Panc1 (cell line): Measurements from ENCODE around the gene CLIP1. TPM values are rescaled to one million over a fixed set of nuclear protein-coding genes. Genes with fewer than 3 reads are reported as not detected.
"Not testable (repeated sequence)": the region's sequence is repeated elsewhere in the genome, so short reads cannot be mapped to it uniquely, and the experiment has no call there.

Experiments used
- ATAC-seq: fragments of 200-7000 bp; cut with Tn5 transposase; 2 replicates; pipeline ENCODE4 v1.9.1; 2020; ENCODE audit warnings: mild to moderate bottlenecking, moderate library complexity
- BruUV-seq: library from RNA; stranded (reverse); fragments of 400-500 nt; replicated peaks from 2 replicates; lab custom pipeline; 2021; lab: Mats Ljungman, UMichigan
- CTCF ChIA-PET: fragments of 300-600 bp; sonication (Branson Sonifier 250); formaldehyde crosslinking; loops from one replicate; lab custom pipeline; 2022; ENCODE audit warnings: antibody characterized with exemption; lab: Charles Lee
- POLR2A ChIA-PET: fragments of 300-600 bp; sonication (Branson Sonifier 250); formaldehyde crosslinking; loops from one replicate; lab custom pipeline; 2022; ENCODE audit warnings: antibody characterized with exemption; lab: Charles Lee
- DNase-seq: peaks from one replicate; pipeline ENCODE4 v3.0.0-alpha.2; 2010; ENCODE audit warnings: low read depth, low spot score
- H3K27ac ChIP-seq: 2 replicates; pipeline ENCODE4 v1.5.1; 2011; ENCODE audit warnings: mild to moderate bottlenecking, low read length, inconsistent platforms
- H3K27me3 ChIP-seq: fragments of 200-500 bp; sonication (Bioruptor generic); 2 replicates; pipeline ENCODE4 v1.6.0; 2014; ENCODE audit warnings: low read length, inconsistent platforms; ENCODE audit not compliant: control insufficient read depth, insufficient read depth
- H3K36me3 ChIP-seq: fragments of 200-500 bp; sonication (Bioruptor generic); 2 replicates; pipeline ENCODE4 v1.5.1; 2014; ENCODE audit warnings: inconsistent platforms, mild to moderate bottlenecking, low read length, moderate library complexity; ENCODE audit not compliant: control insufficient read depth, insufficient read depth
- H3K4me1 ChIP-seq: 2 replicates; pipeline ENCODE4 v1.5.1; 2011; ENCODE audit warnings: inconsistent platforms, mild to moderate bottlenecking, low read length, moderate library complexity; ENCODE audit not compliant: control insufficient read depth, insufficient read depth
- H3K4me3 ChIP-seq, 2 experiments: 2 replicates each; pipeline ENCODE4 v1.5.1; 2011 to 2012; ENCODE audit warnings: low read depth in 2 of 2, low read length in 2 of 2, mild to moderate bottlenecking in 2 of 2, inconsistent platforms in 1 of 2, moderate library complexity in 1 of 2
- H3K9me3 ChIP-seq: fragments of 200-500 bp; sonication (Bioruptor generic); 2 replicates; pipeline ENCODE4 v1.5.1; 2014; ENCODE audit warnings: low read depth, mild to moderate bottlenecking, inconsistent platforms, low read length, moderate library complexity; ENCODE audit not compliant: control insufficient read depth, insufficient read depth
- CTCF ChIP-seq: fragments of 450-650 bp; IDR thresholded peaks from 2 replicates; pipeline ENCODE4 v1.5.1; 2017; ENCODE audit warnings: mild to moderate bottlenecking
- POLR2AphosphoS5 ChIP-seq: IDR thresholded peaks from 2 replicates; pipeline ENCODE4 v1.6.1; 2012; ENCODE audit warnings: mild to moderate bottlenecking, low read depth, low read length, moderate library complexity
- REST ChIP-seq, 2 experiments: IDR thresholded peaks; 2 replicates each; pipeline ENCODE4 v1.6.1; 2011 to 2012; ENCODE audit warnings: low read depth in 2 of 2, control low read depth in 1 of 2, low read length in 1 of 2, mild to moderate bottlenecking in 1 of 2, moderate library complexity in 1 of 2; ENCODE audit not compliant: insufficient read depth in 1 of 2
- SIN3A ChIP-seq: IDR thresholded peaks from 2 replicates; pipeline ENCODE4 v1.6.1; 2012; ENCODE audit warnings: low read depth, mild to moderate bottlenecking, low read length, moderate library complexity, borderline replicate concordance; ENCODE audit not compliant: insufficient read depth
- TCF7L2 ChIP-seq: IDR thresholded peaks from 2 replicates; pipeline ENCODE4 v1.6.1; 2011; ENCODE audit warnings: mild to moderate bottlenecking, low read depth, low read length, inconsistent platforms
- in situ Hi-C: cut with HindIII; loops from 2 replicates; pipeline ENCODE4 v1.10.0; 2016; ENCODE audit warnings: low sequenced_read_pairs, low pct_unique_long_range_greater_than_20kb
- intact Hi-C: fragments of 100-400 bp; cut with micrococcal nuclease; formaldehyde crosslinking; loops from one replicate; pipeline ENCODE4 v1.10.0; 2022; ENCODE audit not compliant: unreplicated experiment
- total RNA-seq: library from RNA; stranded (reverse); gene quantifications from one replicate; pipeline ENCODE4 v1.2.1, GENCODE V29; 2021; ENCODE audit not compliant: unreplicated experiment

Gene CLIP1
- total RNA-seq, 1 experiment from 2014 or later = 117 TPM

DNA sequence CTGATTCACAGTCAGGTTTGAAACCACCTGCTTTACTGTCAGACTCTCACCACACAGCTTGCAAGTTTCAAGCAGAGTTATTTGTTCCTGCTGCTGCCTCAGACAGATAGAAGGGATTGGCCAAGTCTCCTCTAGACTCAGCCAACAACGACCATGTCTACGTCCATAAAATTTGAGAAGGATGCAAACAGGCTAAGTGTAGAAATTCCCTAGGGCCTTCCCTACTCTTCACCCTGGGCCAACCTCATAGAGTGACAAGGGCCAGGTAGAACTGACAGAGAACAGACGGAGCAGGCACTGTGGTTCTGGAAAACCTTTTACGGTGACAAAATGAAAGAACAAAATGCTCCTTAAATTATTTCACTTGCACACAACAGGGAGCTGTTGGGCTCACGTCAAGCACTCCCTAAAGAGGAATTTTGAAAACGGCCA, 39.5 kb downstream of the CLIP1 start:
- POLR2A ChIA-PET = no interaction called here
- intact Hi-C loops (no loop called here), in situ Hi-C loops (no loop called here)
- Histone ChIP-seq H3K27me3 (no peaks in the 10 kb centered on the region), H3K36me3 (no peaks in the 10 kb centered on the region), H3K9me3 (no peaks in the 10 kb centered on the region), H3K4me3 (no peak overlapping the region), H3K27ac (no peak overlapping the region), H3K4me1 (no peaks in the 10 kb centered on the region)
- BruUV-seq = no TSS peak
- CTCF ChIA-PET = no interaction called here
- DNase-seq = no peak
- ATAC-seq = no peak
- TF ChIP-seq TCF7L2 (no peak), SIN3A (no peak), REST (IDR thresholded peaks at IDR 0.05; ENCODE audit: insufficient read depth in 1 of 2, low read depth in 2 of 2, low read length in 1 of 2) (no peak), POLR2AphosphoS5 (no peak), CTCF (no peak)

DNA sequence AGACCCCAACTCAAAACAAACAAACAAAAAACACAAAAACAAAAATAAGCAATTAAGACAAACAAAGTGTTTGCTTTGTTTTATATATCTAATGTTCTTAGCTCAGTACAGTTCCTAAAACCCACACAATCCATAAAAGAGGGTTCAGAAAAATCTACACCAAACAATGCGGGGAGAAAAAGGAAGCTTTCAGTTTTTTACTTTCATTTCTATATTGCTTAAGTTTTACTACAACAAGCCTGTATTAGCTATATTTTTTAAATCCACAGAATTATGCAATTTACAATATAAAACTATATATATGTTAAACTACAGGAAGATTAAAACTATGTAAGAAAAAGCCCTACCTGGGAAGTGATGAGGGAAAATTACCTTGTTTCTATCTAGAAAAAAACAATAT, 41.4 kb downstream of the CLIP1 start:
- CTCF ChIA-PET = no interaction called here
- no peaks in the 10 kb centered on the region for H3K4me1 ChIP-seq
- H3K9me3 ChIP-seq = no peaks in the 10 kb centered on the region
- no peak for DNase-seq
- TF ChIP-seq CTCF (no peak), SIN3A (no peak), POLR2AphosphoS5 (no peak), REST (IDR thresholded peaks at IDR 0.05; ENCODE audit: insufficient read depth in 1 of 2, low read depth in 2 of 2, low read length in 1 of 2) (no peak), TCF7L2 (no peak)
- POLR2A ChIA-PET = no interaction called here
- intact Hi-C loops (no loop called here), in situ Hi-C loops (no loop called here)
- no peaks in the 10 kb centered on the region for H3K27me3 ChIP-seq
- BruUV-seq = no TSS peak
- no peak overlapping the region for H3K27ac ChIP-seq
- no peak for ATAC-seq
- H3K4me3 ChIP-seq = no peak overlapping the region
- no peaks in the 10 kb centered on the region for H3K36me3 ChIP-seq

GRCh38 chr12:122376751-122377150, 45.7 kb downstream of the CLIP1 start:
- BruUV-seq, DNase-seq, H3K36me3 ChIP-seq, H3K9me3 ChIP-seq, CTCF ChIA-PET, POLR2A ChIA-PET, intact Hi-C loops, H3K27ac ChIP-seq, in situ Hi-C loops, H3K4me3 ChIP-seq, H3K27me3 ChIP-seq, ATAC-seq, H3K4me1 ChIP-seq: not testable (repeated sequence)
